Retina (tissue), 1 donor: Measurements from ENCODE around the gene PRLR.
"Not testable (repeated sequence)": the region's sequence is repeated elsewhere in the genome, so short reads cannot be mapped to it uniquely, and the experiment has no call there.

Source experiments
- DNase-seq: peaks from one replicate; pipeline ENCODE4 v3.0.0-alpha.2; 2016

Gene PRLR

GRCh38 chr5:35066260-35066795, 164.0 kb downstream of the PRLR start:
- DNase-seq: no peak

GRCh38 chr5:35063414-35063813, 166.9 kb downstream of the PRLR start:
- no peak for DNase-seq

- DNase-seq: no peak
Measured at GRCh38 chr5:35061211-35061770, 169.0 kb downstream of the PRLR start.

GRCh38 chr5:35060236-35060635, 170.1 kb downstream of the PRLR start:
- DNase-seq: no peak

- DNase-seq: no peak
Measured at GRCh38 chr5:35059251-35059650, 171.0 kb downstream of the PRLR start.

- DNase-seq: no peak
Measured at GRCh38 chr5:35058374-35058788, 171.9 kb downstream of the PRLR start.

- DNase-seq: no peak
Measured at GRCh38 chr5:35056686-35057085, 173.6 kb downstream of the PRLR start.

GRCh38 chr5:35052838-35053237, 177.4 kb downstream of the PRLR start:
- DNase-seq: no peak

- no peak for DNase-seq
Measured at GRCh38 chr5:35050541-35051126, 179.7 kb downstream of the PRLR start.

- DNase-seq: no peak
Measured at GRCh38 chr5:35048910-35049309, 181.4 kb downstream of the PRLR start.

GRCh38 chr5:35047785-35048404, 182.4 kb downstream of the PRLR start, which contains the start of gene AGXT2:
AGXT2 (minus strand) TSS chr5:35047949; CDS start chr5:35047892, 57 bp downstream.
- no peak for DNase-seq

- DNase-seq: no peak
Measured at GRCh38 chr5:35046774-35047173, 183.5 kb downstream of the PRLR start.

GRCh38 chr5:35045280-35045679, 185.0 kb downstream of the PRLR start:
- no peak for DNase-seq

- no peak for DNase-seq
Measured at GRCh38 chr5:35044649-35045048, 185.6 kb downstream of the PRLR start.

GRCh38 chr5:35042781-35043180, 187.5 kb downstream of the PRLR start:
- no peak for DNase-seq

- DNase-seq: no peak
Measured at GRCh38 chr5:35041261-35041660, 189.0 kb downstream of the PRLR start.

GRCh38 chr5:35038891-35039290, 191.4 kb downstream of the PRLR start:
- peak; percentile 53 for DNase-seq

- DNase-seq: no peak
Measured at GRCh38 chr5:35036536-35036935, 193.8 kb downstream of the PRLR start.

GRCh38 chr5:35035929-35036328, 194.4 kb downstream of the PRLR start:
- DNase-seq: not testable (repeated sequence)

- no peak for DNase-seq
Measured at GRCh38 chr5:35035271-35035670, 195.0 kb downstream of the PRLR start.

- DNase-seq: no peak
Measured at GRCh38 chr5:35032356-35032755, 197.9 kb downstream of the PRLR start.

GRCh38 chr5:35031276-35031675, 199.0 kb downstream of the PRLR start:
- DNase-seq: no peak

- no peak for DNase-seq
Measured at GRCh38 chr5:35030426-35031100, 199.7 kb downstream of the PRLR start.

- DNase-seq: no peak
Measured at GRCh38 chr5:35029333-35029732, 201.0 kb downstream of the PRLR start.
